Activated naive CD8-positive, alpha-beta T cell (primary cell): ENCODE results near the gene FCN3.

Experiments
- H3K27ac Mint-ChIP-seq: one replicate; pipeline ENCODE4 v1.8.0; 2021; ENCODE audit warnings: mixed read lengths
- H3K27me3 Mint-ChIP-seq: one replicate; pipeline ENCODE4 v1.8.0; 2021; ENCODE audit warnings: mixed read lengths
- H3K36me3 Mint-ChIP-seq: one replicate; pipeline ENCODE4 v1.8.0; 2021; ENCODE audit warnings: mixed read lengths
- H3K4me1 Mint-ChIP-seq: one replicate; pipeline ENCODE4 v1.8.0; 2021; ENCODE audit warnings: low read depth, mixed read lengths
- H3K4me3 Mint-ChIP-seq: one replicate; pipeline ENCODE4 v1.8.0; 2021; ENCODE audit warnings: mild to moderate bottlenecking, mixed read lengths
- H3K9me3 Mint-ChIP-seq: one replicate; pipeline ENCODE4 v1.8.0; 2021; ENCODE audit warnings: low read depth, mixed read lengths

FCN3 gene

DNA sequence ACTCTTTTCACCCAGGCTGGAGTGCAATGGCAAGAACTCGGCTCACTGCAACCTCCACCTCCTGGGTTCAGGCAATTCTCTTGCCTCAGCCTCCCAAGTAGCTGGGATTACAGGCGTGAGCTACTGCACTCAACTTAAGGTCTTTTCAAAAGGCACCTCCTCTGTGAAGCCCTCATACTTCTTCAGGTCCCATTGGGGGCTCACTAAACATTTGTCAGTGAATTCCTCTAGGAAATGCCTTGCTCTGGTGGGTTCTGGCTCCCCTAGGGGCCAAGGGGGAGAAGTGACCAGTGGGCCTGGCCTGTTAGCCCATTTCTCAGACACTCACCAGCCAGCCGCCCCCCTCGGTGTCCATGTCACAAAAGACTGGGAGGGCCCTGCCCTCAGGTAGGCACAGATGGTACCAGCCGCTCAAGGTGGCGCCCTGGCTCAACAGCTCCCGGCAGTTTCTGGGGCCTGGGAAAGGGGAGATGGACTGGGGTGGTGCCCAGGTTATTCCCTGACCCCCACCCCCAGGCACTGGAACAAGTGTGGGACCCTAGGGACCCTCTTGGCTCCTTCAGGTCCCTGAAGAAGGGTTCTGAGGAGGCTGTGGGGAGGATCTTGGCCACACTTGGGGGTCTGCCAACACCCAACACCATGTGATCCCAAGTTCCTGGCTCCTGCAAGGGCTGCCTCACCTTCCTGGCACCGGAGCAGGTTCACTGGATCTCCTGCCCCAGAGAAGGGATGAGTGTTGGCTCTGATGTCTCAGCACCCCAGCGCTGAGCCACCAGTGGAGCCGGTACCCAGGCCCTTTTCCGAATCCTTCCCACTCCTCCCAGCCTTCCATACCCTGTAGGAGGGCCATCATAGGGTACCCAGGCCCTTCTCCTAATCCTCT is 1.6 kb downstream of the FCN3 start:
- H3K27me3 Mint-ChIP-seq = no peaks in the 10 kb centered on the region
- H3K9me3 Mint-ChIP-seq = no peaks in the 10 kb centered on the region
- H3K4me3 Mint-ChIP-seq = no peak overlapping the region
- peaks cover 8% of the 10 kb centered on the region for H3K4me1 Mint-ChIP-seq
- H3K36me3 Mint-ChIP-seq = no peaks in the 10 kb centered on the region
- H3K27ac Mint-ChIP-seq = no peak overlapping the region

DNA sequence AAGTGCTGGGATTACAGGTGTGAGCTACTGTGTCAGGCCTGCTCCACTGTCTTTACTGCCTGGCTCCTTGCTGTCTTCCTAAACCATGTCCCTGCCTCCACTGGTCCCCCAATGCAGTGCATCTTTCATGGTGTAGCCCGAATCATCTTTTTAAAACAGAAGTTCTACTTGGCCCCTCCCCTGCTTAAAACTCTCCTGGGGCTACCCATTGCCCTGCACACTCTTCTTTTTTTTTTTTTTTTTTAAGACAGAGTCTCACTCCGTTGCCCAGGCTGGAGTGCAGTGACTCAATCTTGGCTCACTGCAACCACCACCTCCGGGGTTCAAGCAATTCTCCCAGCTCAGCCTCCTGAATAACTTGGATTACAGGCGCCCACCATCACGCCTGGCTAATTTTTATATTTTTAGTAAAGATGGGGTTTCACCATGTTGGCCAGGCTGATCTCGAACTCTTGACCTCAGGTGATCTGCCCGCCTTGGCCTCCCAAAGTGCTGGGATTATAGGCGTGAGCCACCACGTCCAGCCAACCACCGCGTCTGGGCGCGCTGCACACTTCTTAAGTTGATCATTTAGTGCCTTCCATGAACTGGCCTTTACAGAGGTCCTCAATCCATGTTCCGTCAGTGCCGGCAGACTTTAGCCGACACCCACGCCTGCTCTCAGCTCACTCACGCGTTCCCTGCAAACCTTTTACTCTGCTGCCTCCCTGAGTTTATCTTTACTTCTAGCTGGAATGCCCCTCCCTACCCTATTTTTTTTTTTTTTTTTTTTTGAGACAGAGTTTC is 2.4 kb downstream of the FCN3 start:
- peaks cover 10% of the 10 kb centered on the region for H3K4me1 Mint-ChIP-seq
- H3K27ac Mint-ChIP-seq = no peak overlapping the region
- no peaks in the 10 kb centered on the region for H3K9me3 Mint-ChIP-seq
- H3K4me3 Mint-ChIP-seq = no peak overlapping the region
- H3K27me3 Mint-ChIP-seq = no peaks in the 10 kb centered on the region
- no peaks in the 10 kb centered on the region for H3K36me3 Mint-ChIP-seq

DNA sequence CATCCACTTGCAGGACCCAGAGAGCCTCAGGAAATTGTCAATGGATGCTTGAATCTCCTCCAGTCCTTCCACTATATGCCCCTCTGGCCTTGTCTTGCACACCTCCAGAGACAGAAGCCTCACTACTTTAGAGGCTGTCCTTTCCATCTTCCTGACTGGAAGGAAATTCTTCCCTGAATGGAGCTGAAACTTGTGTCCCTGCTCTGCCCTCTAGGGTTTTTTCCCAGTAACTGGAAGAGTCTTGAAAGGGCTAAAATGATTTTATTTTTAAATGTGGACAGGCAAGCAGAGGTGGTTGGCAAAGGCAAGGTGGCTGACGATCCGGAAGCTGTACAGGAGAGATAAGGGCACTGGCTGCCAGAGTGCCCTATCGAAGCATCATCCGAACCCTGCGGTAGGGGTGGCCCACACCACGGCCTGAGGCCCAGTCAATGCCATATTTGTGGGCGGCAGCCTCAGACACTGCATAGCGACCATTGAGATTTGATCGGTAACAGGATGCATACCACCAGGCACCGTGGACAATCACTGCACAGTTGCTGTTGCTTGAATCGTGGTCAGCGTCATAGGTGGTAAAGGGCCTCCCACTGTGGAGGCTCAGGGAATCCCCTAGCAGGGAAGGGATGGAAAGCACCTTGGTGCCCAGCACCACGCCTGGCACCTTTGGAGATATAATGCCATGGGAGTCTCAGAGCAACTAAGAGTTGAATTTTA is 5.6 kb downstream of the FCN3 start:
- peaks cover 26% of the 10 kb centered on the region for H3K4me1 Mint-ChIP-seq
- H3K4me3 Mint-ChIP-seq = no peak overlapping the region
- H3K27me3 Mint-ChIP-seq = no peaks in the 10 kb centered on the region
- H3K36me3 Mint-ChIP-seq = no peaks in the 10 kb centered on the region
- H3K9me3 Mint-ChIP-seq = no peaks in the 10 kb centered on the region
- H3K27ac Mint-ChIP-seq = no peak overlapping the region

DNA sequence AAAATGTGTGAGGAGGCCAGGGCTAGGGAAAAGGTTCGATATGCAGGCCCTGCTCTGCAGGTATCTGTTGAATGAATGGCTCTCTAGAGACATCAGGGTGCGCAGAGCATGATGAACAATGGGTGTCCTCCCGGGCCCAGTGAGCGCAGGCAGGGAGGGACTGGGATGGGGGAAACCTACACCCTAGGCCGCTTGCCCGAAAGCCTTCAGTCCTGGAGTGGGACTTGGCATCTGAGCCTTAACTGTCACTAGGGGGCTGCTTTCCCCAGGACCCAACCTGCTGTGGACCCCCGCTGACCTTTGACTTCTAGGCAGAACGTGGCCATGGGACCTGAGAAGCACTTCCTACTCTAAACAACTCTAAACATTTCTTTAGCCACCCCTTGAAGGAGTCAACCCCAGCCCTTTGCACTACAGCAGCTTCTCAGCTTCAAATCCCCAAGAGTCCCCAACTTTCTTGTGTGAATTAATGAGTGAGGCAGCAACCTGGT is 7.4 kb downstream of the FCN3 start:
- H3K36me3 Mint-ChIP-seq = no peaks in the 10 kb centered on the region
- H3K27me3 Mint-ChIP-seq = no peaks in the 10 kb centered on the region
- H3K27ac Mint-ChIP-seq = no peak overlapping the region
- peaks cover 28% of the 10 kb centered on the region for H3K4me1 Mint-ChIP-seq
- H3K9me3 Mint-ChIP-seq = no peaks in the 10 kb centered on the region
- H3K4me3 Mint-ChIP-seq = peak overlapping the region; percentile 77

DNA sequence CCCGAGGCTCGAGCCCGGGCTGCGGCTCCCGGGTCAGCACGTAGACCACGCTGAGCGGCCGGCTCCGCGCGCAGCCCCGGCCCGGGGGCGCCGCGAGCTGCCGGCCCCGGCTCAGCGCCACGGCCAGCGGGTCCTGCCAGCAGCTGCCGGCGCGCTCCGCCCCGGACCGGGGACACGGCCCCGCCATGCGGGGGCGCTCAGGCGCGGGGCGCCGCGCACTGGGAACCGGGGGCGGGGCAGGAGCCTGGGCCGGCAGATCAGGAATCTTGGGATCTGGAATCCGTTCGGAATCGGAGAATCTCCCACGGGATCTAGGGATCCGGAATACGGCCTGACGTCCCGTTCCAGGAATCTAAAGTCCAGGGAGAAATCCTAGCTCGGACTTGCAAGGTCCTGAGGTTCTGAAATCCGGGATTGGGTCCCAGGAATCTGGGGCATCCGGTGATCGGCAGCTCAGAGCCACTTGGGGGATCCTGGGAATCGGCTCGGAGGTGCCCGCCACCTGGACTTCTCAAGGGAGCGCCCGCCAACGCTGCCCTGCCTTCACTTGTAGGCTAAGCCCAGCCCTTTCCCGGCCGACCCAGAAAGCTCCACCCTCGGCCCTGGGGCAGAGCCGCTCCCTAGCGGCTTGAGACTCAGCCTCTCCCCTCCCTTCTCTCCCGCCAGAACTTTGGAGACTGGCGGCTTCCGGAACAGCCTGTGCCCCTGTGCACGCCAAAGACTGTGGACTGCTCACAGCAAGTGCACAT is 8.0 kb downstream of the FCN3 start, which contains the start of gene MAP3K6:
MAP3K6 (minus strand) TSS at position 551 of the 749 bp plus-strand sequence; CDS start at position 187, 364 bp downstream.
- Mint-ChIP-seq H3K27me3 (no peaks in the 10 kb centered on the region), H3K9me3 (no peaks in the 10 kb centered on the region), H3K36me3 (no peaks in the 10 kb centered on the region), H3K4me1 (peaks cover 28% of the 10 kb centered on the region), H3K4me3 (peak within 1 kb of the TSS; percentile 87), H3K27ac (no peak within 1 kb of the TSS)

DNA sequence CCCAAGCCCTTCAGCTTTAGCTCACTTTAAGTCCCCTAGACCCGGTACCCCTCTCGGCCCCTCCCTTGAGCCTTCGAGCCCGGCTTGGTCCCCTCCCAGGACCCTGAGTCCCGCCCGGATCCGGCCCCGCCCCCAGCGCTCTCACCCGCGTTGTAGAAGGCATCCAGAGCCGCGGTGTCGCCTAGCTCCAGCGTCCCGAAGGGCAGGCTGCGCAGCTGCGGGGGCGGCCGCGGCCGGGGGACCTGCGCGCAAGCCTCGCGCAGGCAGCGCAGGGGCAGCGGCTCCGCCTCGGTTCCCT is 8.6 kb downstream of the FCN3 start:
- Mint-ChIP-seq H3K36me3 (no peaks in the 10 kb centered on the region), H3K27ac (no peak overlapping the region), H3K4me3 (peak overlapping the region; percentile 87), H3K27me3 (no peaks in the 10 kb centered on the region), H3K4me1 (peaks cover 28% of the 10 kb centered on the region), H3K9me3 (no peaks in the 10 kb centered on the region)

DNA sequence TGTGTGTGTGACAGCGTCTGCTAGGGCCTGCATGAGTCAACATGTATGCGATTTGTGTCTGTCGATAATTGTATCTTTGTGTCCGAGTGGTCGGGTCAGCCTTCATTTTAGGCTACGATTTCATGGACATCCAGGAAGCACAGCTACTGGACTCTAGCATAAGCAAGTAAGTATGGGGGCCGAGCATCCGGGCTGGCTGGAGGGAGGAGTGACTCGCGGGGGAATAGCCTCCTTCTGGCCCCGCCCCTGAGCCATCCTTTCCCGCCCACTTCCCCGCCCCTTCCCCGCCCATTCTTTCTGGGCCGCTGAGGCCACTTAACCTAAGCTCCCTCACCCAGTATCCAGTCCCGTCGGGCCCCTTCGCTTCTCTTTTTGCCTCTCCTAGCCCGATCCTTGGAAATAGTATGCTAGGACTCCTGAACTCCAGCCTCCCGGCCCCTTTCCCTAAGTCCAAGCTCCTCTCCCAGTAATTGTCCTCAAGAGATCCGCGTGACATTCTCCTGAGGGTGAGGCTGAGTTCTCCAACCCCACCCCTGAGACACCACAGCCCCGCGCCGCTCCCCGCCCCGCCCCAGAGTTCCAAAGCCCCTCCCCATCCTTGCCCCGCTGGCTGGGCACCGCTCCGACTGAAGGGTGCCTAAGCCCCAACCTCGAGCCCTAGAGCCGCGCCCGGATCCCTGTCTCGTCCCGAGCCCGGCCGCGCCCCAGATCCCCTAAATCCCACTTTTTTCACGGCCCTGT is 9.1 kb downstream of the FCN3 start:
- Mint-ChIP-seq H3K27ac (no peak overlapping the region), H3K4me3 (peak overlapping the region; percentile 87), H3K9me3 (no peaks in the 10 kb centered on the region), H3K36me3 (no peaks in the 10 kb centered on the region), H3K27me3 (no peaks in the 10 kb centered on the region), H3K4me1 (peaks cover 28% of the 10 kb centered on the region)

DNA sequence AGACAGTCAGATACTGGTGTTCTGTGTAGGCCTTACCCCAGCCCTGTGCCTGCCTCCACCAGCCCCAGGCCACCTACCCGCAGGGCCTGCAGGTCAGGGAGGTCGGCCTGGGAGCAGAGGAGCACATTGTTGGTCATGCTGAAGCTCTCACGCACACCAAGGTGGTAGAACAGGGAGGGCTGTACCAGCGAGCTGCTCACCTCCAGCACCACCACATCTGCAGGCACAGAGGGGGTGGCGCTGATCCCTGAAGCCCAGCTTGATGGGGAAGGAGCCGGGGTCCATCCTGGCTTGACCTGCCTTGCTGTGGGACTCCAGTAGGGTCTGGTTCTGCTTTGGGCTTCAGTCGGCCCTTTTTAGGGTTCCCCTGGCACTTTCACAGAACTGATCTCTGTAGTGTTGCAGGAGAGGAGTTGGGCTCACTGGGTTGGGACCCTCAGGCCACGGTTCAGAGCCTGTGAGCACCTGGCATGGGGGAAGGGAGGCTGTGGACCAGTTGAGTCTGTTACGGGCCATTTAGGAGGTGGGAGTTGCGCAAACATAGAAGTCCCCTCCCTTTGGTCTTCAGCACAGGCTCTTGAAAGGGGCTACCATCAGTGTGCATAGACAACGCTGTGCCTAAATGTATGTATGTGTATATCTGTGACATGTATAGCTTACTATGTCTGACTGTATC is 9.8 kb downstream of the FCN3 start:
- Mint-ChIP-seq H3K36me3 (no peaks in the 10 kb centered on the region), H3K4me3 (peak overlapping the region; percentile 87), H3K27me3 (no peaks in the 10 kb centered on the region), H3K9me3 (no peaks in the 10 kb centered on the region), H3K4me1 (peaks cover 32% of the 10 kb centered on the region), H3K27ac (no peak overlapping the region)

DNA sequence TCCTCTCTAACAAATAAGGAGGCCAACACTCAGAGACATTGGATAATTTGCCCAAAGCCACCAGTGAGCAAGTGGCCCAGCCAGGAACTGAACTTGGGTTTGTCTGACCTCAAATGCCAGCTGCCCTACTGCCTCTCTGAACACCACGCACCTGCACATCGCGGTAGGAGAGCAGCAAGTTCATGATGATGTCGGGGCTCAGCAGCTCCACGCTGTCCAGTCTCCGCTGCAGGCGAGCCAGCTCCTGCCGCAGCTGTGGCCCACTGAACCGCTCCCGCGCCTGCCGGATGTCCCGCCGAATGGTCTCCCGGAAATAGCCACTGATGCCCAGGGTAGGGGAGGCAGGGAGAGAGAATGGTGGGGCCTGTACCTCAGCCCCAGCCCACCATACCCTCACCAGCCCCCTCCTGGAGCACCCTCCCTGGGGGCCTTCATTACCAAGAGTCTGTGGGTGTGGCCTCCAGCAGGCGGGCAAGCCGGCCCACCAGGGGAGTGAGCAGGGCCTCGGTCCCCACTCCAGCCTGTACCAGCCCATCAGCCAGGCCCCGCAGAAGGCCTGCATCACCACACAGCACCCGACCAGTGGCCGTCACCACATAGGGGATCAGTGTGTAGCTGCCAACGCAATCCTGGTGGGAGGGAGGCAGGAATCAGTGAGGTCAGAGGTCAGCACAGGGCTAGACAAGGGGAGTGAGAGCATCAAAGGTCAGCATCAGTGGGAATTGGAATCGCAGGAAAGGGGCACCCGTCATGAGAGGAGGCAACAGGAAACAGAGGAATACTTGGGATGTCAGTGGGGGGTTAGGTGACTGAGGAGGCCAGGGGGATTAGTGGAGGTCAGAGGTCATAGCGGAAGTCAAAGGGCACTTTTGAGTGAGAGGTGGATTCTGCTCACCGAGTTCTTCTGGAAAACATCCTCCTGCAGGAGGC is 10.6 kb downstream of the FCN3 start:
- H3K4me1 Mint-ChIP-seq = peaks cover 34% of the 10 kb centered on the region
- H3K9me3 Mint-ChIP-seq = no peaks in the 10 kb centered on the region
- no peaks in the 10 kb centered on the region for H3K27me3 Mint-ChIP-seq
- no peaks in the 10 kb centered on the region for H3K36me3 Mint-ChIP-seq
- no peak overlapping the region for H3K27ac Mint-ChIP-seq
- H3K4me3 Mint-ChIP-seq = peak overlapping the region; percentile 48

DNA sequence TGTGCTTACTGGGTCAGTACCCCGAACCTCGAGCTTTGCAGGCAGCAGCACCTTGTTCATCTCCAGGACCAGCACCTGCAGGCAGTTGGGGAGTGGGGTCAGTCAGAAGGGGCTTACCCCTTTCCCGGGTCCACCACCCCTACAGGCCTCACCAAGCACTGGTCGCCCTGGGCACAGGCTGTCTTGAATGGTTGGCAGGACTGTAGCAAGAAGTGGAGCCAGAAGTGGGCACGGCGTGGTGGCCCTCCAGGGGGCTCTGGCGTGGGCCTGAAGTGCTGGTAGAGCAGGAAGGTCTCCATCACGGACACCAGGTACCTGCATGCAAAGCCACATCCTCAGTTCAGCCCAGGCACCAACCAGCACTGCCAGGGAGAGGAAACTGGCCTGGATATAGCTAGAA is 13.1 kb downstream of the FCN3 start:
- H3K36me3 Mint-ChIP-seq = no peaks in the 10 kb centered on the region
- H3K27me3 Mint-ChIP-seq = no peaks in the 10 kb centered on the region
- no peaks in the 10 kb centered on the region for H3K9me3 Mint-ChIP-seq
- no peak overlapping the region for H3K27ac Mint-ChIP-seq
- H3K4me1 Mint-ChIP-seq = peaks cover 42% of the 10 kb centered on the region
- no peak overlapping the region for H3K4me3 Mint-ChIP-seq

DNA sequence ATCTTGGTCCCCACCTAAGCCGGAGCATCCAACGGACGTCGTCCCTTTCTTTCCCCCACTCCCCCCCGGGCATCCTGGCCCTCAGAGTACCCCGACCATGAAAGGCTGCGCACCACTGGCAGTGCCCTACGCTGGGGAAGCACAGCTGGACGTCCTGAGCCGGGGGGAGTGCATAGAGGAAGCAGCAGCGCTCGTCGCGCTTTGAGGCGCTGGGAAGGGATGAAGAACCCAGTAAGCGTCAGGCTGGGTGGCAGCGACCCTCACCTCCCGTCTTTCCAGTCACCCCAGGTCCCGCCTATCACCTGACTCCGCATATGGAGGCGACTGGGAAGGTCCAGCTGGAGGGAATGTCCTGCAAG is 13.6 kb downstream of the FCN3 start:
- no peaks in the 10 kb centered on the region for H3K36me3 Mint-ChIP-seq
- no peaks in the 10 kb centered on the region for H3K27me3 Mint-ChIP-seq
- no peaks in the 10 kb centered on the region for H3K9me3 Mint-ChIP-seq
- peaks cover 46% of the 10 kb centered on the region for H3K4me1 Mint-ChIP-seq
- no peak overlapping the region for H3K27ac Mint-ChIP-seq
- no peak overlapping the region for H3K4me3 Mint-ChIP-seq

DNA sequence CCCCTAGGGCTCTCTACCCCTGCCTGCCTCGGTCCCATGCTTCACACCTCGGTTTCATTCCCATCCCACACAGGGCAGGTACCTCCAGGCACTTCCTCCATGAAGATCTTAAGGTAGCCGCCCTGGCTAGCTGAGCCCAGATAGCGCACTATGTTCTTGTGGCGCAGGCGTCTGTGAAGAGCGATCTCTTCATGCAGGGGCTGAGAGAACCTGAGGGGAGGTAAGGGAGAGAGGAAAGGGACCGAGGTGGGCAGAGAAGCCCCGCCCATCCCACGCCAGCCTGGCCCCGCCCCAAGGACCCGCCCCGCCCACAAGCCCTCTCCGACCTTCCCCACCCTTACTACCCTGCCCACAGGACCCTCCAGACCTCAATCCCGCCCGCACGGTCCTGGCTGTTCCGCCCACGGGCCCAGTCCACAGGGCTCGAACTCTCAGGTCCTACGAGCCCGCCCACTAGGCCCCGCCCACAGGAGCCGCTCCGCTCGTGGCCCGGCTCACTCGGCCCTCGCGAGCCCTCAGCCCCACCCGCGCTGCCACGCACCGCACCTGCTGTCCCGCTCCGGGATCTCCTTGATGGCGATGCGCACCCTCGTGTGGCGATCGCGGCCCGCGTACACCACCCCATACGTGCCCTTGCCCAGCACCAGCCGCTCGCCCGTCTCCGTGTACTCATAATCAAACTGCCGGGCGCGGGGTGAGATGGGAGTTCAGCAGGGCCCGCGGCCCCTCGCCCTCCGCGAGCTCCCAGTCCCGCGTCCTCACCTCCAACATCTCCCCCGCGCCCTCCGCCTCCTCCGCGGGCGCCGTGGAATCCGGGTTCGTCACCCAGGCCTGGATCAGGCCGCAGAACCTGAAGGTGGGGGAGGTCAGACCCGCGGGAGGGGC is 14.2 kb downstream of the FCN3 start:
- Mint-ChIP-seq H3K9me3 (no peaks in the 10 kb centered on the region), H3K36me3 (no peaks in the 10 kb centered on the region), H3K4me3 (peak overlapping the region; percentile 77), H3K27ac (no peak overlapping the region), H3K4me1 (peaks cover 48% of the 10 kb centered on the region), H3K27me3 (no peaks in the 10 kb centered on the region)
